GM21390 (cell line): ENCODE measurements around the gene AHNAK2.
"Not testable (repeated sequence)": the region's sequence is repeated elsewhere in the genome, so short reads cannot be mapped to it uniquely, and the experiment has no call there.

Experiments
- ATAC-seq: cut with Tn5 transposase; IDR thresholded peaks from one replicate; pipeline ENCODE4 v1.9.1; 2021; ENCODE audit not compliant: unreplicated experiment

AHNAK2 gene

DNA sequence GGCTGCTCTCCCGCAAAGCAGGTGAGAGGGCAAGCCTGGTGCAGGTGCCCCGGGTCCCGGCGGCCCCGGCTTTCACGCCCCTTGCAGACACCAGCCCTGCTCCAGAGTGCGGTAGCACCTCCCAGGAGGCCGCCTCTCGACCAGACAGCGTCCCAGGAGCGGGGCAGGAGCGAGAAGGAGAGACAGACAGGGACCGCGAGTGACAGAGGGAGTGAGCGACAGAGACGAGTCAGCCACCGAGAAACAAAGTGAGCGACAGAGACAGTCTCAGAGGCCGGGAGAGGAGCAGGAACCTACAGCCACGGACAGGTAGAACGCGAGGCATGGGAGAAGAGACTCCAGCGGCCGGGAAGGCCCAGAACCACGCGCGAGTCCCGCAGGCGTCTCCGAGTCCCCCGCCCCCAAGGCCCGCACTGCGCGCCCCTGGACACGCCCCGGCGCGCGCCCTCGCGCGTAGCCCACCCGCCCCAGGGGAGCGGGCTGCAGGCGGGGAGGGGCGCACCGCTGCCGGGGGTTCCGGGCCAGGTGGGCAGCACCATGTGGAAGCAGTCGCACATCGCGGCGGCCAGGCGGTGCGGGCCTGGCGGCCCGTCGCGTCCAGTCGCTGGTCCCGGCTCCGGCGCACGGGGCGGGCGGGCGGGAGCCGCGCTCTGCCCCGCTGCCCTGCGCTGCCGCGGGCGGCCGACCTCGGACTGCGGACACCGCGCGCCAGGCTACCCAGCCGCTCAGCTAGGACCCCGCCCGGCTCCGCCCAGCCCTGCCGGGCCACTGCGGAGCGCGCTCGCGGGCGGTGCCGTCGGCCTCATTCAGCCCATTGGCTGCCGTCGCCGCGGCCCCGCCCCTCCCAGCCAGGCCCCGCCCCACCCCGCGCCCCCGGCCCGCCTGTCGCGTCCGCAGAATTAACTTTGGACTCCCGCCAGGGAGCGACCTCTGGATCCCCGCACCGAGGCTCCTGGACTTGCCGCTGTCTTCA lies at the start of gene AHNAK2:
AHNAK2 (minus strand) TSS at position 694 of the 973 bp plus-strand sequence; CDS start at position 557, 137 bp downstream.
- no peak for ATAC-seq

DNA sequence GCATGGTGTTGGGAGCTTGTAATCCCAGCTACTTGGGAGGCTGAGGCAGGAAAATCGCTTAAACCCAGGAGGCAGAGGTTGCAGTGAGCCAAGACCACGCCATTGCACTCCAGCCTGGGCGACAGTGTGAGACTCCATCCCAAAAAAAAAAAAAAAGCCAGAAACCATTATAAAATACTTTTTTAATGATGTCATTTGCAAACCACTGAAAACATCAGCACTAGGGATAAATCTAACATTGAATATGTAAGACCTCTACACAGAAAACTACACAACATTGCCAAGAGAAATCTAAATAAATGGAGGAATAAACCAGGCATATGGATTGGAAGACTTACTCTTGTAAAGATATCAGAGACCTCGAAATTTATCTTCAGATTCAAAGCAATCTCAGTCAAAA lies 49.5 kb upstream of the AHNAK2 start:
- not testable (repeated sequence) for ATAC-seq

DNA sequence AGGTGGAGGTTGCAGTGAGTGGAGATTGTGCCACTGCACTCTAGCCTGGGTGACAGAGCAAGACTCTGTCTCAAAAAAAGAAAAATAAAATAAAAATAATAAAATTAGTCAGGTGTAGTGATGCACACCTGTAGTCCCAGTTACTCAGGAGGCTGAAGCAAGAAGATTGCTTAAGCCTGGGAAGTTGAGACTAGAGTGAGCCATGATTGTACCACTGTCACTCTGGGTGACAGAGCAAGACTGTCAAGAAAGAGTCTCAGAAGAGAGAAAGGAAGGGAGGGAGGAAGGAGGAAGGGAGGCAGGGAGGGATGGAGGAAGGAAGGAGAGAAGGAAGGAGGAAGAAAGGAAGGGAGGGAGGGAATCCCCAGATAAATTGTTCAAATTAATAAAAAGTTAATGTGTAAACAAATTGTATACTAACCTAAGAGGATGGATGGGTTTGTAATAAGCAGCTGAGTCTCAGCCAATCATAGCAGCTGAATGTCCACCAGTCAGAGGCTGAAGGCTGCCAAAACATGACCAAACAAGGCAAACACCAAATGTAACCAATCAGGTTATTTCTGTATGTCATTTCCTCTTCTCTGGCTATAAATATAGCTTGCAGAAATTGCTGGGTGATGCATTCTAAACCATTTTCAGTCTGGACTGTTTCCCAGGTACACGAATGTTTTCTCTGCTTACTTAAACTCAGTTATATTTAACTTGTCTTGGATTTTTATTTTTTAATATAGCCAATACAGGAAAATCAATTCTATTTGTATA lies 48.8 kb upstream of the AHNAK2 start:
- ATAC-seq: no peak

DNA sequence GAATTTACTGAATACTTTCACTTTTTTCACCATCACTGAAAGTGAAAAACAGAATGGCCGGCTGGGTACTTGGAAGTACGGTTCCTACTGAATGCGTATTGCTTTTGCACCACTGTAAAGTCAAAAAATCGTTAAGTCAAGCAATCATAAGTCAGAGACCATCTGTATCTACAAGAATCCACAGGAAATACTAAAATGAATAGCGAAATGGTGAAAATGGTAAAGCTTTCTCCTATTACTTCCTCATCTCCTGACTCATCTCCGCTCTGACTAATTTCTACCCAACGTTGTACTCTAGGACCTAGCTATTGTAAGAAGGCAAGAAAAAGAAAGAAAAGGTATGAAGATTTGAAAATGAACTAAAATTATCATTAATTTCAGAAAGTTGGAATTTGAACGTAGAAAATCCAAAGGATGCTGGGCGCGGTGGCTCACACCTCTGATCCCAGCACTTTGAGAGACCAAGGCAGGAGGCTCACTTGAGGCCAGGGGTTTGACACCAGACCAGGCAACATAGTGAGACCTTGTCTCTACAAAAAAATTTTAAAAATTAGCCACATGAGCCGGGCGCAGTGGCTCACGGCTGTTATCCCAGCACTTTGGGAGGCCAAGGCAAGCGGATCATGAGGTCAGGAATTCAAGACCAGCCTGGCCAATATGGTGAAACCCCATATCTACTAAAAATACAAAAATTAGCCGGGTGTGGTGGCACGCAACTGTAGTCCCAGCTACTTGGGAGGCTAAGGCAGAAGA lies 48.0 kb upstream of the AHNAK2 start:
- peak; percentile 34 for ATAC-seq

DNA sequence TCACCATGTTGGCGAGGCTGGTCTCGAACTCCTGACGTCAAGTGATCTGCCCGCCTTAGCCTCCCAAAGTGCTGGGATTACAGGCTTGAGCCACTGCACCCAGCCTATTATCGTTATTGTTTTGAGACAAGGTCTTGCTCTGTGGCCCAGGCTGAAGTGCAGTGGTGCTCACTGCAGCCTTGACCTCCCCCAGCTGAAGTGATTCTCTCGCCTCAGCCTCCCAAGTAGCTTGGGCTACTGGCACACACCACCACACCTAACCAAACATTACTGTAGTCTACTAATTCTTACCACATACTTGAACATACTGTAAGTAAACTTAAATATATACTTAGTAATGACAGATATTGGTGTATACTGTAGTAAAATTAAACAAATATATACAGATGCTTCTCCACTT lies 47.3 kb upstream of the AHNAK2 start:
- no peak for ATAC-seq

DNA sequence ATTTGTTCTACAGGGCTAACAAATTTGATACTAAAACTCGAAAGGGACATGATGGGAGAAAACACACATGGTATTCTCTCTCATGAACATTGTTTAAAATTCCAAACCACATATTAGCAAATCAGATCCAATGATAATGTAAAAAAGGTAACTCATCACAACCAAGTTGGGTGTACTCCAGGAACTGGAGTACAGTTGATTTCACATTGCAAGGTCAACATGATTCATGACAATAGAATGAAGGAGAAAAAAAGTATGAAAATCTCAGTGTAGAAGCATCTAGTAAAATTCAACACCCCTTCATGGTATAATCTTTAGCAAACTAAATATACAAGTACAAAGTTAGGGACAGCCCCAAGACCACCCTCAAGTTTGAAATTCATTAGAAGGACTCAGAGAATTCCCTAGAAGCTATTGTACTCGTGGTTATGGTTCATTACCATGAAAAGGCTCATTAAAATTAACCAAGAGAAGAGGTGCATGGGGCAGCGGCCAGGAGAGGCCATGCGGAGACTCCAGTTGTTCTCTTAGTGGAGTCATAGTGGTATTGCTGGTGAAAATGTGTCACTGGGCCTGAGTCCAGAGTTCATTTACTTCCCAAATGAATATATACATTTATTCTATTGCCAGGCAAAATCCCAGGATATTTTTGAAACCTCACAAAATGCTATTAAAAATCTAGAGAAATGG lies 45.8 kb upstream of the AHNAK2 start:
- ATAC-seq: no peak

DNA sequence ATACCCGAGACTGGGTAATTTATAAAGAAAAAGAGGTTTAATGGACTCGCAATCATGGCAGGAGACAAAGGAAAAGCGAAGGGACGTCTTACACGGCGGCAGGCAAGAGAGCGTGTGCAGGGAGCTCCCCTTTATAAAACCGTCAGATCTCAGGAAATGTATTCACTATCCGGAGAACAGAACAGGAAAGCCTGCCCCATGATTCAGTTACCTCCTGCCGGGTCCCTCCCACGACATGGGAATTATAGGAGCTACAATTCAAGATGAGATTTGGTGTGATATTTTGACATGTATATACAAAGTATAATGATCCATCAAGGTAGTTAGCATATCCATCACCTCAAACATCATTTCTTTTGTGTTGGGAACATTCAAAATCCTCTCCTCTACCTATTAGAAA lies 45.0 kb upstream of the AHNAK2 start:
- ATAC-seq: no peak

DNA sequence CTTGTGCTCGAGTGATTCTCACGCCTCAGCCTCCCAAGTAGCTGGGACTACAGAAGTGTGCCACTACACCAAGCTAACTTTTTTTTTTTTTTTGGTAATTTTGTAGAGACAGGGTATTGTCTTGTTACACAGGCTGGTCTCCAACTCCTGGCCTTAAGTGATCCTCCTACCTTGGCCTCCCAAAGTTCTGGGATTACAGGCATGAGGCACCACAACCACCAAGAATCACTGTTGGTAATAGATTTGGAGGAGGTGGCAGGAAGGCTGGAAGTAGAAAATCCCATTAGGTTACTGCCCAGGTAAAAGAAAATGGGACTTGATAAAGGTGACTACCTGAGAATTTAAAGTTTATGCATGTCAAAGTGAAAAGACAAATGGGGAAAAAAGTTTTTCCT lies 44.1 kb upstream of the AHNAK2 start:
- ATAC-seq: no peak

DNA sequence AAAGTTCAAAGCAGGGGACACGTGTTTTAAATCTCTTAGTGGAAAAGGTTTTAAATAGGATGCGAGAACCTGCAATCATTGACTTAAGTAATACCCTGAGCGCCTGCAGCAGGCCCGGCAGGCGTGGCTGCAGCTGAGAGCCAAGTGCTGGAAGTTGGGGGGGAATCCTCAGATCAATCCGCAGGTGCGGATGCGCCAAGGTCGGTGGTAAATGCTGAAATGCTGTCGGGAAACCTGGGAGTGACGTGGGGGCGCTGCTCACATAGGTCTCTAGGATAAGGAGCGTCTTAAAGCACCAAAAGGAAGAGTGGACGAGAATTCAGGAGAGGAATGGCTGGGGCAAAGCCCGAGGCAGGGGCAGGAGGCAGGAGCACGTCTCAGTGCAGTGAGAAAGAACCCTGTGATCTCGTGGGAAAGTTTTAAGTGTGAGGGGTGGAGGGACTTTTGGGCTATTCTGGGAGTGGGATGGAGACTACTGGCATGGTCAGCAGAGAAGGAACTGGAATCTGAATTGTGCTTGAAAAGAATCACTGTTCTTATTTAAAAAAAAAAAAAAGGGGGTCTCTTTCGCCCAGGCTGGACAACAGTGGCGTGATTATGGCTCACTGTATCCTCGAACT lies 43.6 kb upstream of the AHNAK2 start:
- peak; percentile 1 for ATAC-seq

DNA sequence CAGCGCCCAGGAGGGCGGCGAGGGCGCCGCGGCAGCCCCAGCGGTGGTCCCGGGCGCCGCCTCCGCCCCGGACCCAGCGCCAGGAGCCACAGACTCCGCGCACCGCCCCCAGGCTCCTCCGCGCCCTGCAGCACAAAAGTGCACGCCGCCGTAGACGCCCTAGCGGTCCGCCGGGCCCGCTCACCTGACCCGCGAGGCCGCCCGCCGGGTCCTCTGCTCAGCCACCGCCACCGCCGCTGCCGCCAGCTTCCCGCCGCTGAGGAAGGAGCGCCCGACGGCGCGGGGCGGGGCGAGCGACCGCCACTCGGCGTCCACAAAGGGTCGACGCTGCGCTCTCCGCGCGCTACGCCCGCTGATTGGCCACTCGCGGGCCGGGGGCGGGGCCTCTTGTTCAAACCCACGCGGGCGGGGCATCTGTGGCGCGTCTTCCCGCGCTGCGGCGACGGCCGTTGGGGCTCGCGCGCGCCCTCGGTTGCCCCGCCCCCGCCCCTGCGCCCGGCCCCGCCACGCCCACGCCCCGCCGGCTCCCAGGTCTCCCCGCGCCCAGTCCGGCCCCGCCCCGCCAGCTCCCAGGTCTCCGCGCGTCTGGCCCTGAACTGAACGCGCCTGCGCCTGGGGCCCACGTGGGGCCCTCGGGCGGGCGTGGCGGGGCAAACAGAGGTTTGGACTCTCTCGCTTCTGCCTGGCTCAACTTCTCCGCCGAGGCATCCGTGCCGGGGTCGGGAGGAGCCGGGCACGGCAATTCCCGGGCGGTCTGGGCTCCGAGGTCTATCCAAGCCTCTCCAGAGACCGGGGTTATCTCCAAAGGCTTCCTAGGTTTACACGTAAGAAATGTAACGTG lies 42.9 kb upstream of the AHNAK2 start, which contains the start of gene CDCA4:
CDCA4 (minus strand) TSS at position 269 of the 841 bp plus-strand sequence. CDS start 9,154 bp downstream, outside the sequence.
- ATAC-seq: peak; percentile 73

DNA sequence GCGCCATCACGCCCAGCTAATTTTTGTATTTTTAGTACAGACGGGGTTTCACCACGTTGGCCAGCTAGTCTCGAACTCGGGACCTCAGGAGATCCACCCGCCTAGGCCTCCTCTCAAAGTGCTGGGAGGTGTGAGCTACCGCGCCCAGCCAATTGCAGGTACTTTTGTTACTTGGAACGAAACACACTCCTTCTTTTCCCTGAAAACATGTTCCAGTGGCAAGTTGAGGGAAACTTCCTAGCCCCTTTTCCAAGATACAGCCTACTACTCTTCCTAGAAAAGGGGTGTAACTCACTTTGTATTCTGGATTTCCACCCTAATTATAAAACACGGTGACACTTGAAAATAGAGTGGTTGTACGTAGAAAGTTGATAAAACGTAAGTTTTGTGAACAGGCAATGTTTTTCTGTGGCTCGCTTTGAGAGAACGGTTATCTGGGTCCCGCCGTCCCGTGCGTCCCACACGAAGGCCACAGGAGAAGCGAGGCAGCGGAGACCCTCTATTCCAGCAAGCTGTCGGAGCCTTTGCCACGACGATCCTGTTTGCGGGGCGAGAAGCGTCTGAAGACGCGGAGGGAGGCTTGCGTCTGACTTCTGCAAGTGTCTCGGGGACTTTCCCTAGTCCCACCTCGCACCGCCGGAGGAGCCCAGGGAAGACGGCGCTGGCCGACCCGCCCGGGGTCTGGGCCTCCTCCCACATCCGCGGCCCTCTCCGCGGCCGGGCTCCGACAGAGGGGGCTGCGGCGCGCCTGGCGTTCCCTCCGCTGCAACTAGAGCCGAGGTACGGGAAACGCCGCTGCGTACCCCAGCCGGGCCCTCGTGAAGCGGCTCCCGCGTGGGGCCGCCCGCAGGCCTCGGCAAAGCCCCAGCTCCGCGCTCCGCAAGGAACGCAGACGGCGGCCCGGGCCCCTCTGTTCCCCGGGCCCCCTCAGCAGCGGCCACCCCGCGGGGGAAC lies 42.0 kb upstream of the AHNAK2 start:
- peak; percentile 16 for ATAC-seq

DNA sequence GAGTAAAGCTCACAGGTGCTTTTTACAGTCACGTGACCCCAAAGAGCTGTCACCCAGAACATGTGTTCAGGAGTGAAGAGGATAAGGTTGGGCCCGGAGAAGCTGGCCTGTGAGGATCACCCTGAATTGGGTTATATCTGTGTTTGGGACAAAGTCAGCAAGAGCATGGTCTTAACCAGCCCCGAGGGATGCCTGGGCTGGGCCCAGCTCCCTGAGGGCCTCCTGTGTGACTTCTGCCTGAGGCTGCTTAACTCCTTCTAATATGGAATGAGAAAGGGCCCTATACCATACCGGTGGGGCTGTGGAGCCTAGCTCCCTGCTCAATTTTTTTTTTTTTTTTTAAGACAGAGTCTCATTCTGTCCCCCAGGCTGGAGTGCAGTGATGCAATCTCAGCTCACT lies 40.2 kb upstream of the AHNAK2 start:
- no peak for ATAC-seq

DNA sequence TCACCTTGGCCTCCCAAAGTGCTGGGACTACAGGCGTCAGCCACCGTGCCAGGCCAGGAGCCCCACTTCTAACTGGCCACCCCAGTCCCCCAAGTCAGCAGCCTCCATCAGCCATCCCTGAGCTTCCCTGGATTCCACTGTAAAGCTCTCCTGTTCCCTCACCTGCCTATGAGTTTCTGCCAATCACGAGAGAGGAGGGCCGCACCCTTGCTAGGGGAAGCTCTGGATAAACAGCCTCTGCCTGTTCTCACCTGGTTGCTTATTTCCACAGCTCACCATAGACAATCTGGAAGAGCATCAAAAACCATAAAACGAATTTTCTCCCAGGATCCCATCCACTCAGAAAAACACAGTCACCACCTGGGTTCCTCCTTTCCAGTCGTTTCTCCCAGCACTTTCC lies 37.7 kb upstream of the AHNAK2 start:
- no peak for ATAC-seq

DNA sequence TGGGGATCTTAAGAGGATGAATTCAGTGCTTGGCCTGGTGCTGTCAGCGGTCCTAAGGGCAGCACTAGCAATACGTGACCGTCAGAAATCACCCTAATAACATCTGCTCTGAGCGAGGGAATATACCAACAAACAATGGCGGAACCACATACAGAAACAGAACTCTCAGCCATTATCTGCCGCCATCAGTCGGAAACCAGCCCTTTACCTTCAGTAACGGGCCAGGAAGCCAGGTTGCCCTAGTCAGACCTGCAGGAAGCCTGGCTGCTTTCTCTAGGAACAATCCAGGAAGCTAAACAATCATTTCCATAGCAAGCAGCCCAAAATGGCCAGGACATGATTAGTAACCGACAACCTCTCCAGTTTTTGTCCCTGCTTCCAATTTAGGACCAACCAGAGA lies 37.1 kb upstream of the AHNAK2 start:
- no peak for ATAC-seq

DNA sequence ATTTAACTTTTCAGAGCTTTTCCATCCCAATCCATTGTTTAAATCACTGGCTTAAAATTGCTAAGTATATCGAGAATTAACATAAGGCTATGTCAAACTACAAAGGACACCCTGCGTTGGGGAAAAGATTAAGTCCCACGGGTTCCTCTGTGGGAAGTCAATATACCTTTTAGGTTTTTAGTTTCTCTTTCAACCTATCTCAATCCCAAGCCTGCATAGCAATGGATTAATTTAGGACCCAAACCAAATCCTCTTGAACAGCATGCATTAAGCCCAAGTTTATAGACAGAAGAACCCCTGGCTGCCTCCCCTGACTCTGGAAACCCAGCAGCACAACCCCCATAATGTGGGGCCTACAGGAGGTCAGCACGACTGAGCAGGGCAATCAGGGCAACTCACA lies 36.5 kb upstream of the AHNAK2 start:
- ATAC-seq: no peak

DNA sequence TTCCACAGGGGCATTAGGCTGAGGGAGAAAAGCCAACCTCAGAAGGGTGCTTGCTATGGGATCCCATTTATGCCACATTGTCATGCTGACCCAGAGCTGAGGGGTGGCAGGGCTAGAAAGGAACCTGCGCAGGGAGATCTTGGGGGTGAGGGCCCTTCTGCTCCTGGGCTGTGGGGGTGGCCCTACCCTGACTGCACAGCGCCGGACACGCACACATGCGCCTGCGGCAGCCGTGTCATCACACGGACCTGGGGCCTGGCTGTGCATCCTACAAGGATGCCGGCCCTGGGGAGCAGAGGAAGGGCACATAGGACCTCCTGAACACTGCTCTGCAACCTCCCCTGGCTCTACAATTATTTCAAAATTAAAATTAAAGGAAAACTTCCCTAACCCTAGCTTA lies 35.9 kb upstream of the AHNAK2 start:
- no peak for ATAC-seq

DNA sequence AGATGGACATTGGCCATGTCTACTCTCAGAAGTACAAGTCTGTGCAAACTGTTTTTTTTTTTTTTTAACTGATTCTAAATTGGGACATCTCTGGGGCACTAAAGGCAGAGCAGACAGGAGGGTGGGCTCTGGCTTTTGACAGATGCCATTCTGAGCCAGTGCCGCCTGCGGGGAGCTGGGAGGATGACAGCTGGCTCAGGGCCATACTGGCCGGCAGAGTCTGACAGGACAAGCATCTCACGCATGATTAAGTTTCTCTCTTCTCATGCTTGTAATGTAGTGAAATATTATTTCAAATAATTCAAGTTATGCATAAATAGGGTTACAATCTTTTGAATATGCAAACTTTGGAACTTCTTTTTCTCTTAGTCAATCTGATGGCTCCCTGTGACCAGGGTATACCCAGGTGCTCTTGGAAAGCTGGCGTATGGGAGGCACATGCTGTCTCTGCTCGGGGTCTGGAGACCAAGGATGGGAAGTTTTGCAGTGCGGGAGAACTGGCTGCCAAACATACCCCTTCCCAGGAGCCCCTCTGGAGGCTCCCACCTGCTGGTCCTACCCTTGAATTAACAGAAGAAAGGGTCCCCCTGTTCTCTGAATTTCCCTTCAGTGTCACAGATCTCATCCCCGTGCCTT lies 35.1 kb upstream of the AHNAK2 start:
- ATAC-seq: no peak
